GM18870 (cell line): ENCODE measurements around the gene ADD1.

Experiments used
- ATAC-seq: cut with Tn5 transposase; IDR thresholded peaks from one replicate; pipeline ENCODE4 v1.9.1; 2021; ENCODE audit warnings: moderate library complexity; ENCODE audit not compliant: unreplicated experiment

The ADD1 gene

DNA sequence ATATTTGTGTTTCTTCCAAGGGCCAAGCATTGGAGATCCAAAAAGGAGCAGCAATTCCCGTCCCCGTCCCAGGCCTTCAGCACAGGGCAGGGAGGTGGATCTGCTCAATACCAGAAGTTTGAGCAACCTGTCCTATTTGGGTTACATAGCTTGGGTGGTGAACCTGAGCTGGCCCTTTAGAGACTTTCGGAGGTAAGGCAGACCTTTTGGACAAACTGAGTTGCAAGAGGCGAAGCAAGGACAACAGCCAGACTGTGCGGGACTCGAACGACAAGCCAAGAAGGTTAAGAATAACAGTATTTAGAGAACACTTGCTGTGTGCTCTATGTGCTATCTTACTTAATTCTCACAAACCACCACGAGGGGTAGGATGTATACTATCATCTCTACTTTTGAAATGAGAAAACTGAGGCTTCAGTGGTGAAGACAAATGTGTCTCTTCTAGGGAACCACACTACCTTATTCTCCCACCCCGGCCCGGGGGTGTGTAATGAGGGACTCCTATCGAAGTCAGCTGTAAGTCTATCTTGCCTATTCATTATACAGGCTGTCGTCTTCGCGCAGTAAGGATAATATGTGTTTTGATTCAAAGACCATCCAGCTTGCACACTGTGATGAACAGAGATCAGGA is 118.3 kb downstream of the ADD1 start:
- no peak for ATAC-seq

DNA sequence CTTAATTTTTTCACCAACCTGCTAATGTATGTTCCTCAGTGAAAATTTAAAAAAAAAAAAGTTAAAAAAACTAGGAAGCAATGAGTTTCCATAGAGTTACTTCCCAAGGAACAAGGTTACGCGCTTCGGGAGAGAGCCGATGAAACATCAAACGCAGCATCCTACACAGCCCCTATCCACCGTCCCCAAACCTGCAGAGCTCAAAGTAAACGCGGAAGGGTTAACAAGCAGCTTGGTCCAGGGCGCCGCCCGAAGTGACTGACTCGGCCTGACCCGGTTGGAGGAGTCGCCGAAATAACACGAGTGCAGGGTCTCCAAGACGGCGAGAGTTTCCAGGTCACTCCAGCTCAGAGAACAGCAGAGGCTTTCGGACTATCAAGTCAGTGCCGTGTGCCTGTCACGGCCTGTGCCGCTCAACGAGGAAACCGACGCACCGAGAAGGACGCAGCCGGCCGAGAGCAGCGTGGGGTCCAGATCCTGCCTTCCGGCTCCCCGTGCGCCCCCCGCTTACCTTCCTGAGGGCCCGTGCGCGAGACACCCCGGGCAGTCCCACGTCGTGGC is 119.0 kb downstream of the ADD1 start:
- peak; percentile 33 for ATAC-seq

DNA sequence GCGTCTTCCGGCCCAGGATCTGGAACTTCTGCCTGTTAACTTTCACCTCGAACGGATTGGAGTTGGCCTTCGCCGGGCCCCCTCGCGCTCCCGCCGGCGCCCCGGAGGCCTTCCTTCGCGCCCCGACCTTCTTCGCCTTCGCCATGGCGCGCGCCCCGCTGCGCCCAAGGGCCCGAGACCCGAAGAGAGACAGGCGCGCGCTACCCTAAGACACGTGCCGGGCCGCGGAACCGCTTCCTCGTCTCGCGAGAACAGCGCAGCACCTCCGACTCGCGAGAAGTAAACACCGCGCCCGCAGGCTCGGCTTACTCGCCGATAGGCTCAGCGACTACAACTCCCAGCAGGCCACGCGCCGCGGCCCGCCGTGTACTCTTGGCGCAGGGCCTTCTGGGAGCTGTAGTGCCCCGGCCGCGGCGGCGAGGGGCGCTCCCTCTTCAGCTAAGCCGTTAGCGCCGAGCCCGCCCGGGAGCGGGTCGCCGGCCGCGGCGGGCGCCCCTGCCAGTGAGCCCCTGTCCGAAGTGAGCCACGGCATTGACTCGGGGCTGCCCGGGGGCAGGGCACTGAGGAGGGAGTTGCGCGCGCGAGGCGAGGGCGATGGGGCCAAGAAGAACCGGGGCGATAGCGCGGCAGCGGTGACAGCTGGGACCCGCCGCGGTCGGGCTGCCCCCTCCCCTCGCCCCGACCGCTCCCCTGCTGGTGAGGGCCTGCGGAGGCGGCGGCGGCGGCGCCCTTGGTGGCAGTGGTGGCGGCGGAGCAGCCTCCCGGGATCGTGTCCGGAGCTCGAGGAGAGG is 119.7 kb downstream of the ADD1 start, which contains the start of the genes GRK4 and NOP14:
TSS of gene GRK4 (plus strand) at position 397 of the 791 bp plus-strand sequence. CDS start 500 bp downstream, outside the sequence.
TSS of gene NOP14 (minus strand) at position 232 of the 791 bp plus-strand sequence. CDS start at position 145, 87 bp downstream.
- peak; percentile 72 for ATAC-seq

DNA sequence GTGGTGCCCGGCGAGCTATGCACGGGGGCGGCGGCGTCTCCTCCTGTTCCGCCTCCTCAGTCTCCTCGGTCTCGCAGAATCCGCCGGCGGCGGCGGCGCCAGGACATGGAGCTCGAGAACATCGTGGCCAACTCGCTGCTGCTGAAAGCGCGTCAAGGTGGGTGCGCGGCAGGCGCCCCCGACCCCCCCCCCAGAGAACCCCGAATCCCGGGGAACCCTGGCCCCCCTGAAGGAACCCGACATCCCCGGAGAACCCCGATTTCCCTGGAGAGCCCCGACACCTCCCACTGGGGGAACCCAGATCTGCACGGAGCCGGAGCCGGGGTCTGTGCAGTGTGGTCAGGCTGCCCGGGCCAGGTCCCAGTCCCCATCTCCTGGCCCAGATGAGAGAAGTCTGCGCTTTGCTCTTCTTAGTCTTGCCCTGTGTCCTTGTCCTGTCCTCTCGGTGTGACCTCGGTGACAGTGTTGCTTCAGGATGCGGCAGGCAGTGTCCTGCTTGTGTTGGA is 120.4 kb downstream of the ADD1 start:
- ATAC-seq, result no peak

DNA sequence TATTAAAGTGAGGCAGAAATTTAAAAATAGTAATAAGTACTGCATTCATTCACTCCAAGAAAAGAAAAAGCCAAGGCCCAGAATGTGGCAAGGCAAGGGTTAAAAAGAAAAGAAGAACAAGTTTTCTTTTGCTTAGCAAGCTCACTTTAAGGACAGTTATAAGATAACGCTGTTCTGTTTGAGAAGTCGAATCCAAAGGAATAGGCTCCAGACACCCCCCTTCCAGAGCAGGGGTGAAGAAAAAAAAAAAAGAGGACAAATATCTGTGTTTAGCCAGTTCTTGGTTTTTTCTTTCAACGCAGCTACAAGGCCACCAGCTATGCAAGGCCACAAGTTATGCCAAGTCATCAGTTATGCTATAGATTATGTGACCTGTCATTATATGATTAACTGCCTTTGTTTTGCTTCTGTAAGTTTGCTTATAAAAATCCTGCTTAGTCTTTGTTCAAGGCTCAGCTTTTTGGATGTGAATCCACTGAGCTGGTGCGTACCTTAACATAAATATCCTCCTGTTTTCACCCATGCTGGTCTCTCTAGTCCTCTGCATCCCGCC is 121.1 kb downstream of the ADD1 start:
- ATAC-seq, result no peak

DNA sequence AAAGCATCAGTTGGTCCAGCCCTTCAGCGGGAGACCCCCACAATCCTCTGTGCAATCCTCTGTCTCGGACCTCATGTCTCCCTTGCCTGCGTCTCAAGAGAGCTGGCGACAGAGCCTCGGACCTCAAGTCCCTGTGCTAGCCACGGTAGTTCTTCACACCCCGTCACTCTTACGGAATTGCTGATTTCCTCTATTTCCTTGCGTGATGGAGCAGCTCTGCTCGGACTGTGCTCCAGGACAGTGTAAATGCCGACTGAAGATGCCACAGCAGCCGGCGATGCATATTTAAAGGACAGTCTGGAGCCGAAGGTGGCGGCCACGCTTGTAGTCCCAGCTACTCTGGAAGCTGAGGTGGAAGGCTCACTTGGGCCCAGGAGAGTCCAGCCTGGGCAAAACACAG is 121.6 kb downstream of the ADD1 start:
- ATAC-seq, result no peak

DNA sequence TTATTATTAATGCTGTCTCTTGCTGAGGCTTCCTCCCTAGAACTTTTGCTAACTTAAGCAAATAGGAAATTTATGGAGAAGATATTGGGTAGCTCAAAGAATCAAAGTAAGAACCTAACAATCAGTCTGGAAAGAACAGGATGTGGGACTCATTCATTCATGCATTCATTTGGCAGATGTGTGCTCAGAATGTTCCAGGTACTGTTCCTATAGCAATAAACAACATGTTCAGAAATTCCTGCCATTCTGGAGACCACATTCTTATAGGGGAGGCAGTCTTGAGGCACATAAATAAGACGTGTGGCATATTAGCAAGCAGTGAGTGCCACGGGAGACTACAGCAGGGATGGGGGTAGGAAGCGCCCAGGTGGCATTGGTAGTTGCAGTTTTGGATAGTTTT is 124.7 kb downstream of the ADD1 start:
- ATAC-seq, result no peak

DNA sequence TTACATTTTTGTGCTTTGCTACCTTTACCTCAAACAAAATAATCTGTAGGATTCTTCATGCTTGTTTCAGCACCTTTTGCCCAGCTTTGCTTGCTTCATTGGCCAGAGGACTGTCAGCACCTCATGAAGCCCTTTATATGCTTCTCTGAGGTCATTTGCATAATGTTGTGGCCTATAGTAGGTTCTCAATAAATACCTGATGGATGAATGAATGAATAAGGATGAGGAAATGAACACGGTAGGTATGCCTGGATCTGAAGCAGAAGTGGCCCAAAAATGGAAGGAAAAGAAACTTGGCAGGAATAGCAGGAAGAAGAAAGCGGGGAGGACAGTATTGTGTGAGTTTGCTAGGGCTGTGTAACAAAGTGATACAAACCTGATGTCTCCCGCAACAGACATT is 127.6 kb downstream of the ADD1 start:
- ATAC-seq, result no peak

DNA sequence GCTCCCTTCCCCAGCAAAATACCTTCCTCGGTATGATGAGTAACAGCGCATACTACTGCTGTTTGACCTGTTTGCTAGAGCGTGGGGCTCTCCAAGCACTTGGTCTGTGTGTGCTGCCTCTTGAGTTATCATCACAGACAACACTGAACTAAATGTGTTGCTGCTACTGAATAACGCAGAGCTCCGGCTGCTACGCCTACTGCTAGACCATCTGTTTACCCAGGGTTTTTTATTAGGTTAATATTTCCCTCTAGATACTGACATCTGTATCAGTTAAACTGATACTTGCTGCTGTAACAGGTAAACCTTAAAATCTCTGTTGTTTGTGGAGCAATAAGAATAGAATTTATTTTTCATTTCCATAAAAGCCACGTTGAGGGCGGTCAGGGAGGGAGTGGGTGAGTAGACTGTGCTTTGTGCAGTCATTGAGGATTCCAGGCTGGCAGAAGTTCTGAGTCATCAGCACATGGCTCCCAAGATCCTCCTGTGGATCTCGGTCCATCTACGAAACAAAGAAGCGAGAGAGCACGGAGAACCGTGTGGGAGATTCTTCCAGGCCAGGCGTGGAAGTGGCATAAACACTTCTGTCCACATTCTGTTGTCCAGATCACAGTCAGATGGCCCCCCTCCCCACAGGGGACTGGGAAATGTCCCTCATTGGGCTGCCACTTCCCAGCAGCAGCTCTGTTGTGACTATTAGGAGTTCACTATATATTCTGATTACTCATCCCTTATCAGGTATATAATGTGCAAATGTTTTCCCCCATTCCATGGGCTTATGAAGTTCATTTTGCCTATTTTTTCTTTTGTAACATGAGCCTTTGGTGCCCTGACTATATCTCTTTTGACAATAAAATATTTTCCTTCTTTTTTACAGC is 133.8 kb downstream of the ADD1 start:
- no peak for ATAC-seq
